HepG2 (cell line): ENCODE results near the gene MAB21L4. TPM values are rescaled to one million over a fixed set of nuclear protein-coding genes. Genes with fewer than 3 reads are reported as not detected.
A peak's percentile ranks its signal among the peaks of the same experiment; 100 is the strongest.

Experiments used
- ATF6 ChIP-seq: sonication (generic); formaldehyde crosslinking; conservative IDR thresholded peaks from 2 replicates; pipeline ENCODE4 v1.4.0; 2020; ENCODE audit warnings: missing genetic modification reagents
- DR1 ChIP-seq: sonication (generic); formaldehyde crosslinking; IDR thresholded peaks from 2 replicates; pipeline ENCODE4 v1.8.0; 2021; ENCODE audit warnings: mild to moderate bottlenecking, missing genetic modification reagents, inconsistent platforms
- ESRRA ChIP-seq: sonication (generic); formaldehyde crosslinking; IDR thresholded peaks from 2 replicates; pipeline ENCODE4 v1.5.1; 2020; ENCODE audit warnings: mild to moderate bottlenecking, low read depth, missing genetic modification reagents
- ETS1 ChIP-seq: sonication (generic); formaldehyde crosslinking; IDR thresholded peaks from 2 replicates; pipeline ENCODE4 v1.4.0; 2020; ENCODE audit warnings: missing genetic modification reagents
- HBP1 ChIP-seq: IDR thresholded peaks from 2 replicates; pipeline ENCODE4 v1.6.1; 2016; ENCODE audit warnings: low read depth, control low read depth
- HNF1B ChIP-seq: sonication (generic); formaldehyde crosslinking; IDR thresholded peaks from 2 replicates; pipeline ENCODE4 v1.5.1; 2020; ENCODE audit warnings: mild to moderate bottlenecking, moderate library complexity, missing genetic modification reagents
- HOXD1 ChIP-seq: sonication (generic); formaldehyde crosslinking; IDR thresholded peaks from 2 replicates; pipeline ENCODE4 v1.5.0; 2020; ENCODE audit warnings: missing genetic modification reagents
- KAT2B ChIP-seq: fragments of 150-350 bp; IDR thresholded peaks from 2 replicates; pipeline ENCODE4 v1.6.1; 2014; ENCODE audit warnings: low read depth, low read length, borderline replicate concordance
- KLF13 ChIP-seq: sonication (generic); formaldehyde crosslinking; IDR thresholded peaks from 2 replicates; pipeline ENCODE4 v1.4.0; 2020; ENCODE audit warnings: mild to moderate bottlenecking, missing genetic modification reagents
- NFRKB ChIP-seq: fragments of 450-650 bp; IDR thresholded peaks from 2 replicates; pipeline ENCODE4 v1.6.1; 2017
- NR2C2 ChIP-seq: sonication (generic); formaldehyde crosslinking; IDR thresholded peaks from 2 replicates; pipeline ENCODE4 v1.4.0; 2020; ENCODE audit warnings: missing genetic modification reagents, mild to moderate bottlenecking, moderate library complexity, borderline replicate concordance
- RFXAP ChIP-seq: sonication (generic); formaldehyde crosslinking; IDR thresholded peaks from 2 replicates; pipeline ENCODE4 v1.4.0; 2020; ENCODE audit warnings: missing genetic modification reagents, borderline replicate concordance
- TFAP4 ChIP-seq: sonication (generic); IDR thresholded peaks from 2 replicates; pipeline ENCODE4 v1.6.1; 2016; ENCODE audit warnings: low read depth, borderline replicate concordance
- TP53 ChIP-seq: sonication (generic); formaldehyde crosslinking; conservative IDR thresholded peaks from 2 replicates; pipeline ENCODE4 v1.4.0; 2020; ENCODE audit warnings: missing genetic modification reagents
- TRIM24 ChIP-seq: sonication (generic); formaldehyde crosslinking; IDR thresholded peaks from 2 replicates; pipeline ENCODE4 v1.8.0; 2022; ENCODE audit warnings: mild to moderate bottlenecking, missing genetic modification reagents
- XRCC5 ChIP-seq: fragments of 200-400 bp; formaldehyde crosslinking; optimal IDR thresholded peaks from 2 replicates; pipeline ENCODE3; 2017; ENCODE audit warnings: mild to moderate bottlenecking, low read length
- ZC3H4 ChIP-seq: sonication (generic); formaldehyde crosslinking; IDR thresholded peaks from 2 replicates; pipeline ENCODE4 v1.4.0; 2020; ENCODE audit warnings: missing genetic modification reagents, borderline replicate concordance
- ZNF282 ChIP-seq: fragments of 450-650 bp; IDR thresholded peaks from 2 replicates; pipeline ENCODE4 v1.6.1; 2018; ENCODE audit not compliant: partially characterized antibody
- ZNF3 ChIP-seq: IDR thresholded peaks from 2 replicates; pipeline ENCODE4 v1.7.0; 2017; ENCODE audit warnings: inconsistent platforms
- ZNF343 ChIP-seq: sonication (generic); formaldehyde crosslinking; IDR thresholded peaks from 2 replicates; pipeline ENCODE4 v1.4.0; 2020; ENCODE audit warnings: mild to moderate bottlenecking, missing genetic modification reagents
- ZNF496 ChIP-seq: sonication (generic); formaldehyde crosslinking; IDR thresholded peaks from 2 replicates; pipeline ENCODE4 v1.8.1; 2023; ENCODE audit warnings: mild to moderate bottlenecking, moderate library complexity, missing genetic modification reagents; ENCODE audit not compliant: insufficient replicate concordance
- ZNF768 ChIP-seq: sonication (generic); formaldehyde crosslinking; IDR thresholded peaks from 2 replicates; pipeline ENCODE4 v1.4.0; 2020; ENCODE audit warnings: missing genetic modification reagents
- ZNF816 ChIP-seq: sonication (generic); formaldehyde crosslinking; IDR thresholded peaks from 2 replicates; pipeline ENCODE4 v1.8.0; 2022; ENCODE audit warnings: missing genetic modification reagents, mild to moderate bottlenecking, borderline replicate concordance
- polyA plus RNA-seq, 8 experiments: library from polyadenylated mRNA; depleted of rRNA in 3 of 8; stranded (reverse) in 7 of 8; unstranded in 1 of 8; fragments of >200 nt; fragmentation: Illumina TruSeq in 4 of 8; extraction: Trizol in 4 of 8; gene quantifications; 2 replicates each; pipeline versions ENCODE4 v1.2.1 to v1.2.3, GENCODE V29; 2011 to 2016; ENCODE audit warnings: low read depth in 4 of 8, missing spikeins in 1 of 8, mixed read lengths in 1 of 8; ENCODE audit not compliant: insufficient read depth in 1 of 8
- total RNA-seq, 5 experiments: library from RNA; depleted of rRNA; stranded (reverse); fragments of >200 nt; fragmentation: Illumina TruSeq; extraction: Trizol; gene quantifications; 2 replicates each; pipeline ENCODE4 v1.2.3, GENCODE V29; 2016; ENCODE audit warnings: low read depth in 1 of 5

Gene MAB21L4
- total and polyA plus RNA-seq, 2 of the 13 experiments (the other 11 are each of a cell fraction or from before 2014, with no cell fraction given): 3.0 to 14.0 TPM

- TF ChIP-seq ATF6 (CRISPR knock-in tag): no peak
- peak; percentile 79; the same call in 1 of the 2 replicates for TF ChIP-seq ZNF768 (CRISPR knock-in tag)
- 0 out of 2 replicates have a peak, but pooled peaks have one; percentile 28 for TF ChIP-seq TP53 (CRISPR knock-in tag)
- peak; percentile 67 for TF ChIP-seq DR1 (CRISPR knock-in tag)
- TF ChIP-seq ESRRA: peak; percentile 68
- TF ChIP-seq RFXAP (CRISPR knock-in tag): peak; percentile 75; the same call in 1 of the 2 replicates
- TF ChIP-seq ZNF816 (CRISPR knock-in tag): no peak
- TF ChIP-seq ZNF343 (CRISPR knock-in tag): peak; percentile 98; the same call in 1 of the 2 replicates
- 0 out of 2 replicates have a peak, but pooled peaks have one; percentile 70 for TF ChIP-seq HOXD1 (CRISPR knock-in tag)
- TF ChIP-seq ETS1 (CRISPR knock-in tag): no peak
- TF ChIP-seq NFRKB: no peak
- peak; percentile 51; the same call in 1 of the 2 replicates for TF ChIP-seq TRIM24 (CRISPR knock-in tag)
- peak; percentile 73 for TF ChIP-seq NR2C2
- peak; percentile 86 for TF ChIP-seq XRCC5
- TF ChIP-seq ZNF496 (CRISPR knock-in tag): no peak
- TF ChIP-seq ZC3H4 (CRISPR knock-in tag): no peak
- peak; percentile 54; the same call in 1 of the 2 replicates for TF ChIP-seq KLF13 (CRISPR knock-in tag)
- TF ChIP-seq ZNF282: no peak
- peak; percentile 65; the same call in 1 of the 2 replicates for TF ChIP-seq HBP1 (CRISPR knock-in tag)
- TF ChIP-seq ZNF3: no peak
- TF ChIP-seq KAT2B: no peak
- TF ChIP-seq HNF1B (CRISPR knock-in tag): peak; percentile 98
- TF ChIP-seq TFAP4: peak; percentile 90; the same call in 1 of the 2 replicates
Observed at GRCh38 chr2:240873805-240874714, 21.9 kb downstream of the MAB21L4 start (continued).
